Measurements from ENCODE around the gene CDC42EP4. TPM values are rescaled to one million over a fixed set of nuclear protein-coding genes. Genes with fewer than 3 reads are reported as not detected.

The CDC42EP4 gene
- total and polyA plus RNA-seq, 9 of the 15 experiments (the other 6 are each of a cell fraction or from before 2014, with no cell fraction given): 0.65 to 20.8 (median 12.3) TPM

GRCh38 chr17:73311781-73312641 lies at the start of gene CDC42EP4 (continued):
- TF ChIP-seq CCNT2 (IDR thresholded peaks at IDR 0.05; ENCODE audit: borderline replicate concordance, extremely low read depth, insufficient read length, low read depth, low read length): peak; percentile 65
- peak; percentile 32; the same call in 1 of the 2 replicates for TF ChIP-seq CBX1 (IDR thresholded peaks at IDR 0.05; ENCODE audit: low read depth)
- TF ChIP-seq ETS1 (conservative IDR thresholded peaks at IDR 0.05; ENCODE audit: control insufficient read depth, low read depth, low read length): peak; percentile 63; the same call in 1 of the 2 replicates
- peak; percentile 66; the same call in 1 of the 2 replicates for TF ChIP-seq CREB1 (IDR thresholded peaks at IDR 0.05)
- TF ChIP-seq CREB1 (CRISPR knock-in tag; IDR thresholded peaks at IDR 0.05): no peak; the same call in 1 of the 2 replicates
- peak; percentile 81 for TF ChIP-seq ZBTB2 (IDR thresholded peaks at IDR 0.05)
- no peak for TF ChIP-seq HMGXB4 (CRISPR knock-in tag; IDR thresholded peaks at IDR 0.05)
- TF ChIP-seq GTF2E2 (tag; IDR thresholded peaks at IDR 0.05): 0 out of 2 replicates have a peak, but pooled peaks have one; percentile 4
- no peak for TF ChIP-seq ZNF644 (tag; IDR thresholded peaks at IDR 0.05; ENCODE audit: low read depth)
- TF ChIP-seq ZFP1 (CRISPR knock-in tag; IDR thresholded peaks at IDR 0.05): no peak
